Raji (cell line): ENCODE measurements around the gene OR4C13.
"Not testable (repeated sequence)": the region's sequence is repeated elsewhere in the genome, so short reads cannot be mapped to it uniquely, and the experiment has no call there.

Source experiments
- POLR2A ChIP-seq: IDR thresholded peaks from 2 replicates; pipeline ENCODE4 v1.6.1; 2011; ENCODE audit warnings: low read depth, low read length, control low read depth; ENCODE audit not compliant: insufficient read depth

OR4C13 gene

DNA sequence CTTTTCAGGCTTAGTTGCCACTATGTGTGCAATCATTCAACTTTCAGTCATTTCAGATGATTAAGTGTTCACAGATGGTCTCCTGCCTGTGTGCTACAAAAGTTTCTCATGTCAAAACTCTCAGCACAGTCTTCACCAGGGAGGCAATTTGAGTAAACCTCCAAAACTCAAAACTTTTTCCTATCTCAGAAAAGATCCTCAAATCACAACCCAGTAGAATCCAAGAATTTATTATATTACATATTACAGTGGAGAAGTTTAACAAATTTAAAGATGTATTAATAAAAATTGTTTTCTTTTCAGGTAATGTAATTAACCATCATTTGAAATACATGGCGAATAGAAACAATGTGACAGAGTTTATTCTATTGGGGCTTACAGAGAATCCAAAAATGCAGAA lies at the start of gene OR4C13:
Gene OR4C13 (plus strand): TSS at position 301 of the 400 bp plus-strand sequence. CDS start 32 bp downstream, at position 333.
- TF ChIP-seq POLR2A, result no peak

DNA sequence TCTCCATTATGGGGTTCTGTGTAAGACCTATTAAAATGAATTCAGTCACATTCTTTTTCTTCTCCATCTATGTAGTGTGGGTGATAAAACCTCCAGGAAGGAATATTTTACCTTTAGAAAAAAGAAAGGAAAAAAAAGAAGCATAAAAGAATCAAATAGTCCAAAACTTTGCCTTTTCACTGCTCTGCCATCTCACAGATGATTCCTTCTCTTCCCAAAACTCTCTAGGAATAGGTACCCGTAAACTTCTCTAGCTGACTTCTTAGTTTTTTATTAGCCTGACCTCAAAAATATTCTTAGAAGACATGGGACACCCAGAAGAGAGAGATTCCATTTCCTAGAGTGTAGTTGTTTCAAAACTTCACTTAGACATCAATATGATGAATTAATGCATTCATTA lies 30.2 kb downstream of the OR4C13 start, which contains the start of gene OR4C12:
Gene OR4C12 (minus strand): TSS at position 101 of the 400 bp plus-strand sequence. CDS start 34 bp downstream, at position 67.
- TF ChIP-seq POLR2A, result not testable (repeated sequence)

GRCh38 chr11:49995565-49995964 lies 43.4 kb downstream of the OR4C13 start:
- TF ChIP-seq POLR2A, result no peak
